Endodermal cell (in vitro differentiated cells): Measurements from ENCODE around the gene ERFE. TPM values are rescaled to one million over a fixed set of nuclear protein-coding genes. Genes with fewer than 3 reads are reported as not detected.

Experiments used
- DNase-seq: peaks from one replicate; pipeline ENCODE4 v3.0.0-alpha.2; 2017
- H3K27ac ChIP-seq: 2 replicates; pipeline ENCODE4 v1.5.1; 2013; ENCODE audit warnings: mild to moderate bottlenecking, low read depth, low read length, moderate library complexity
- H3K27me3 ChIP-seq: 2 replicates; pipeline ENCODE4 v1.6.1; 2013; ENCODE audit warnings: mild to moderate bottlenecking, low read length, moderate library complexity; ENCODE audit not compliant: insufficient read depth, control insufficient read depth, poor library complexity, severe bottlenecking
- H3K36me3 ChIP-seq: 2 replicates; pipeline ENCODE4 v1.7.0; 2013; ENCODE audit warnings: mild to moderate bottlenecking, low read length, moderate library complexity; ENCODE audit not compliant: control insufficient read depth, insufficient read depth
- H3K4me1 ChIP-seq: one replicate; pipeline ENCODE4 v1.7.0; 2013; ENCODE audit warnings: low read length; ENCODE audit not compliant: control insufficient read depth, insufficient read depth
- H3K4me3 ChIP-seq: 2 replicates; pipeline ENCODE4 v1.5.1; 2013; ENCODE audit warnings: mild to moderate bottlenecking, low read length, moderate library complexity
- H3K9ac ChIP-seq: 2 replicates; pipeline ENCODE4 v1.6.1; 2013; ENCODE audit warnings: mild to moderate bottlenecking, low read length, moderate library complexity; ENCODE audit not compliant: poor library complexity, severe bottlenecking; ENCODE audit errors: extremely low read depth
- H3K9me3 ChIP-seq: 2 replicates; pipeline ENCODE4 v1.6.1; 2013; ENCODE audit warnings: mild to moderate bottlenecking, low read length, moderate library complexity; ENCODE audit not compliant: control insufficient read depth
- H3K27ac Mint-ChIP-seq: 2 replicates; pipeline ENCODE4 v1.8.0; 2020; ENCODE audit warnings: mixed read lengths
- H3K27me3 Mint-ChIP-seq: 2 replicates; pipeline ENCODE4 v1.8.0; 2021; ENCODE audit warnings: mild to moderate bottlenecking, mixed read lengths; ENCODE audit not compliant: insufficient read depth
- H3K36me3 Mint-ChIP-seq: 2 replicates; pipeline ENCODE4 v1.8.0; 2020; ENCODE audit warnings: low read depth, mixed read lengths
- H3K4me1 Mint-ChIP-seq: 2 replicates; pipeline ENCODE4 v1.8.0; 2020; ENCODE audit warnings: mixed read lengths
- H3K4me3 Mint-ChIP-seq: 2 replicates; pipeline ENCODE4 v1.8.0; 2020; ENCODE audit warnings: mild to moderate bottlenecking, moderate library complexity, mixed read lengths
- H3K9me3 Mint-ChIP-seq: 2 replicates; pipeline ENCODE4 v1.8.0; 2020; ENCODE audit warnings: mild to moderate bottlenecking, mixed read lengths
- CTCF ChIP-seq: fragments of 200-600 bp; sonication (generic); conservative IDR thresholded peaks from 2 replicates; pipeline ENCODE4 v1.5.0; 2021; ENCODE audit warnings: antibody characterized with exemption, mild to moderate bottlenecking
- WGBS, 2 experiments: methylation state at CpG; one replicate each; pipeline versions ENCODE4 v1.1.5 to v1.1.7; 2013; ENCODE audit warnings: missing lambda C conversion rate in 2 of 2, mixed read lengths in 1 of 2; ENCODE audit not compliant: insufficient coverage in 1 of 2, insufficient read length in 1 of 2; 5-methylcytosine and 5-hydroxymethylcytosine counted together
- total RNA-seq, 2 donors: library from RNA; stranded (reverse); fragmentation: NEBNext Ultra II Directional in 1 of 2; extraction: Animal tissue kit (Norgen Biotek cat#: 25700) in 1 of 2; gene quantifications; 2 replicates in 1 of 2; 3 replicates in 1 of 2; pipeline ENCODE4 v1.2.1, GENCODE V29; 2021

Gene ERFE
- total RNA-seq, 2 donors from 2014 or later = 0.48 to 1.6 TPM

- Mint-ChIP-seq H3K9me3 (peaks cover 10% of the 10 kb centered on the region), H3K27me3 (peaks cover 10% of the 10 kb centered on the region), H3K4me3 (peak overlapping the region; percentile 81), H3K36me3 (no peaks in the 10 kb centered on the region), H3K27ac (peak overlapping the region; percentile 35), H3K4me1 (peaks cover 16% of the 10 kb centered on the region)
- peak overlapping the region; percentile 94 for H3K4me3 ChIP-seq
- H3K27ac ChIP-seq = no peak overlapping the region
- H3K36me3 ChIP-seq = no peaks in the 10 kb centered on the region
- peak overlapping the region; percentile 69 for H3K9ac ChIP-seq
- no peak for TF ChIP-seq CTCF
- peaks cover 2% of the 10 kb centered on the region for H3K4me1 ChIP-seq
- H3K9me3 ChIP-seq = peaks cover 14% of the 10 kb centered on the region
- peak; percentile 67 for DNase-seq
- 17 to 20% methylated on average over 17 to 27 of the region's 27 CpGs for WGBS, 2 experiments
- peaks cover 4% of the 10 kb centered on the region for H3K27me3 ChIP-seq
These were observed 43.7 kb downstream of the ERFE start for GRCh38 chr2:238202326-238203093.

GRCh38 chr2:238203094-238203972 is 44.6 kb downstream of the ERFE start, which contains the start of gene ILKAP:
ILKAP (minus strand) TSS chr2:238203695; CDS start chr2:238203553, 142 bp downstream.
- peak within 1 kb of the TSS; percentile 52 for H3K27ac Mint-ChIP-seq
- 0 to 1% methylated on average over 21 to 126 of the region's 126 CpGs for WGBS, 2 experiments

More at GRCh38 chr2:238203094-238203972, 44.6 kb downstream of the ERFE start, which contains the start of gene ILKAP:
- peaks cover 10% of the 10 kb centered on the region for H3K27me3 Mint-ChIP-seq
- H3K9me3 Mint-ChIP-seq = peaks cover 10% of the 10 kb centered on the region
- Histone ChIP-seq H3K4me1 (peaks cover 2% of the 10 kb centered on the region), H3K36me3 (no peaks in the 10 kb centered on the region), H3K9ac (peak within 1 kb of the TSS; percentile 69), H3K9me3 (peaks cover 14% of the 10 kb centered on the region), H3K4me3 (peak within 1 kb of the TSS; percentile 94), H3K27me3 (peaks cover 12% of the 10 kb centered on the region), H3K27ac (peak within 1 kb of the TSS; percentile 71)
- H3K36me3 Mint-ChIP-seq = no peaks in the 10 kb centered on the region
- no peak for TF ChIP-seq CTCF
- peak; percentile 93 for DNase-seq
- peaks cover 16% of the 10 kb centered on the region for H3K4me1 Mint-ChIP-seq
- peak within 1 kb of the TSS; percentile 81 for H3K4me3 Mint-ChIP-seq
